A673 (cell line): ENCODE data around the gene TBCD. TPM values are rescaled to one million over a fixed set of nuclear protein-coding genes. Genes with fewer than 3 reads are reported as not detected.

Experiments
- BruUV-seq: library from RNA; stranded (reverse); fragments of 400-500 nt; replicated peaks from 2 replicates; lab custom pipeline; 2021; lab: Mats Ljungman, UMichigan
- CTCF ChIA-PET: fragments of 300-600 bp; sonication (Branson Sonifier 250); formaldehyde crosslinking; loops from one replicate; lab custom pipeline; 2022; ENCODE audit warnings: antibody characterized with exemption; lab: Charles Lee
- POLR2A ChIA-PET: fragments of 300-600 bp; sonication (Branson Sonifier 250); formaldehyde crosslinking; loops from one replicate; lab custom pipeline; 2022; ENCODE audit warnings: antibody characterized with exemption; ENCODE audit not compliant: low non-redundant PET; lab: Charles Lee
- DNase-seq: peaks from one replicate; pipeline ENCODE4 v3.0.0-alpha.2; 2015; ENCODE audit warnings: low spot score
- H3K27ac ChIP-seq: fragments of 200-600 bp; sonication (generic); 2 replicates; pipeline ENCODE4 v1.5.1; 2016; ENCODE audit warnings: mixed run types, low read depth, mild to moderate bottlenecking, mixed read lengths, antibody characterized with exemption, low read length; ENCODE audit not compliant: poor library complexity, severe bottlenecking
- H3K27me3 ChIP-seq: fragments of 200-600 bp; sonication (generic); replicated peaks from 2 replicates; pipeline ENCODE4 v1.6.1; 2017; ENCODE audit warnings: mixed run types, low read depth, mild to moderate bottlenecking, mixed read lengths, antibody characterized with exemption, low read length; ENCODE audit not compliant: insufficient read depth, poor library complexity
- H3K36me3 ChIP-seq: fragments of 200-600 bp; sonication (generic); 2 replicates; pipeline ENCODE4 v1.6.1; 2016; ENCODE audit warnings: mixed run types, mild to moderate bottlenecking, mixed read lengths, antibody characterized with exemption, low read length; ENCODE audit not compliant: insufficient read depth, poor library complexity, severe bottlenecking
- H3K4me1 ChIP-seq: fragments of 200-600 bp; sonication (generic); 2 replicates; pipeline ENCODE4 v1.6.1; 2017; ENCODE audit warnings: mixed run types, mild to moderate bottlenecking, mixed read lengths, antibody characterized with exemption, low read length; ENCODE audit not compliant: insufficient read depth, poor library complexity, severe bottlenecking
- H3K4me3 ChIP-seq: fragments of 200-600 bp; sonication (generic); 2 replicates; pipeline ENCODE4 v1.5.1; 2016; ENCODE audit warnings: low read depth, mixed run types, mild to moderate bottlenecking, mixed read lengths, low read length; ENCODE audit not compliant: poor library complexity, severe bottlenecking
- H3K9me3 ChIP-seq: fragments of 200-600 bp; sonication (generic); 2 replicates; pipeline ENCODE4 v1.6.1; 2016; ENCODE audit warnings: mixed run types, low read depth, mild to moderate bottlenecking, mixed read lengths, antibody characterized with exemption, low read length; ENCODE audit not compliant: poor library complexity, severe bottlenecking
- EZH2 ChIP-seq: fragments of 200-600 bp; sonication (generic); IDR thresholded peaks from 2 replicates; pipeline ENCODE4 v1.6.1; 2017; ENCODE audit warnings: borderline replicate concordance, low read depth, mild to moderate bottlenecking, mixed read lengths, antibody characterized with exemption, low read length; ENCODE audit not compliant: poor library complexity, severe bottlenecking
- intact Hi-C: fragments of 100-400 bp; cut with micrococcal nuclease; formaldehyde crosslinking; loops from one replicate; pipeline ENCODE4 v1.10.0; 2022; ENCODE audit not compliant: unreplicated experiment
- total RNA-seq: library from RNA; stranded (reverse); gene quantifications from 2 replicates; pipeline ENCODE4 v1.2.3, GENCODE V29; 2021
- TF ChIP-seq, protein P1 (sequence below): fragments of 300-800, 200-600 bp; sonication (generic); conservative IDR thresholded peaks from 2 replicates; pipeline ENCODE4 v1.5.1; 2017; ENCODE audit warnings: low read depth, mild to moderate bottlenecking, antibody characterized with exemption, low read length, moderate library complexity, mixed read lengths

The TBCD gene
- total RNA-seq, 1 experiment from 2014 or later = 113 TPM

- Histone ChIP-seq H3K4me1 (no peaks in the 10 kb centered on the region), H3K9me3 (no peaks in the 10 kb centered on the region), H3K27ac (no peak overlapping the region), H3K27me3 (no peaks in the 10 kb centered on the region), H3K4me3 (no peak overlapping the region), H3K36me3 (no peaks in the 10 kb centered on the region)
- CTCF ChIA-PET = no interaction called here
- BruUV-seq = no TSS peak
- intact Hi-C loops = no loop called here
- TF ChIP-seq, protein P1, sequence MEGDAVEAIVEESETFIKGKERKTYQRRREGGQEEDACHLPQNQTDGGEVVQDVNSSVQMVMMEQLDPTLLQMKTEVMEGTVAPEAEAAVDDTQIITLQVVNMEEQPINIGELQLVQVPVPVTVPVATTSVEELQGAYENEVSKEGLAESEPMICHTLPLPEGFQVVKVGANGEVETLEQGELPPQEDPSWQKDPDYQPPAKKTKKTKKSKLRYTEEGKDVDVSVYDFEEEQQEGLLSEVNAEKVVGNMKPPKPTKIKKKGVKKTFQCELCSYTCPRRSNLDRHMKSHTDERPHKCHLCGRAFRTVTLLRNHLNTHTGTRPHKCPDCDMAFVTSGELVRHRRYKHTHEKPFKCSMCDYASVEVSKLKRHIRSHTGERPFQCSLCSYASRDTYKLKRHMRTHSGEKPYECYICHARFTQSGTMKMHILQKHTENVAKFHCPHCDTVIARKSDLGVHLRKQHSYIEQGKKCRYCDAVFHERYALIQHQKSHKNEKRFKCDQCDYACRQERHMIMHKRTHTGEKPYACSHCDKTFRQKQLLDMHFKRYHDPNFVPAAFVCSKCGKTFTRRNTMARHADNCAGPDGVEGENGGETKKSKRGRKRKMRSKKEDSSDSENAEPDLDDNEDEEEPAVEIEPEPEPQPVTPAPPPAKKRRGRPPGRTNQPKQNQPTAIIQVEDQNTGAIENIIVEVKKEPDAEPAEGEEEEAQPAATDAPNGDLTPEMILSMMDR = no peak
- TF ChIP-seq EZH2 = no peak
- POLR2A ChIA-PET = no interaction called here
- DNase-seq = no peak
Measured at GRCh38 chr17:82709024-82709675, 42.7 kb upstream of the TBCD start.

DNA sequence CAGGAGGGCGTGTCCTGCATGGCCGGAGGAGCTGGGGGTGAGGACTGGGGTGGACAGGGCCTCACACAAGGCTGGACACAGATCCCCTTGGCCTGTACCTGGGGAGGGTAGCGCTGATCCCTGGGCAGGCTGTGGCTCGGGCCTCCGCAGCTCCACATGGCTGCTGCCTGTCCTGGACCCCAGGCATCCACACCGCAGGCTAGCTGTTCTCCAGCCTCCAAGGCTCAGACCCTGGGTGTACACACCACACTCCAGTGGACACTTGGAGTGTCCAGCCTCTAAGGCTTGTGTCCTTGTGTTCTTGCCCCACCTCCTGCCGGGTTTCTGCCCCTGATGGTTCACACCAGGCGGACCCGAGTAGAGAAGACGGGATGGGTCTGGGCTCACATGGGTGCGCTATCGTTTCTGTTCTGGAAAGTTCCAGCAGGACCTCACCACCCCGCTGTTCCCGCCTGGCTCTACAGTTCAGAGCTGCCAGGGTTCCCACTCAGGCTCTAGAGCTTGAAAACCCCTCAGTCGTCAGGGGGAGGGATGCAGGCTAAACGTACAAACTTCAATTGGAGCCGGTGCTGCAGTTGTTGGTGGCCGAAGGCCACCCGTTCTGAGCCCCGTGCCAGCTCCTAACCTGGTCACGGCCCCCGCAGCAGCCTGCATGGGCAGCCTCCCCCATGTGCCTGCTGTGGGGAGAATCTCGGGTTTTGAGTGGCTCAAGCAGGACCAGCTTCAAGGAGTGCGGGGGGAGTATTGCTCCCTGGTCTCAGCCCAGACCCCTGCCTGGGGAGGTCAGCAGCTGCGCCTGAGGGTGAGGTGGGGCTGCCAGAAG is 42.0 kb upstream of the TBCD start:
- TF ChIP-seq, protein P1 = no peak
- TF ChIP-seq EZH2 = no peak
- ChIA-PET CTCF (no interaction called here), POLR2A (no interaction called here)
- no peaks in the 10 kb centered on the region for H3K4me1 ChIP-seq
- BruUV-seq = no TSS peak
- no peaks in the 10 kb centered on the region for H3K27me3 ChIP-seq
- no peak overlapping the region for H3K27ac ChIP-seq
- no peaks in the 10 kb centered on the region for H3K36me3 ChIP-seq
- DNase-seq = no peak
- intact Hi-C loops = no loop called here
- no peaks in the 10 kb centered on the region for H3K9me3 ChIP-seq
- no peak overlapping the region for H3K4me3 ChIP-seq

DNA sequence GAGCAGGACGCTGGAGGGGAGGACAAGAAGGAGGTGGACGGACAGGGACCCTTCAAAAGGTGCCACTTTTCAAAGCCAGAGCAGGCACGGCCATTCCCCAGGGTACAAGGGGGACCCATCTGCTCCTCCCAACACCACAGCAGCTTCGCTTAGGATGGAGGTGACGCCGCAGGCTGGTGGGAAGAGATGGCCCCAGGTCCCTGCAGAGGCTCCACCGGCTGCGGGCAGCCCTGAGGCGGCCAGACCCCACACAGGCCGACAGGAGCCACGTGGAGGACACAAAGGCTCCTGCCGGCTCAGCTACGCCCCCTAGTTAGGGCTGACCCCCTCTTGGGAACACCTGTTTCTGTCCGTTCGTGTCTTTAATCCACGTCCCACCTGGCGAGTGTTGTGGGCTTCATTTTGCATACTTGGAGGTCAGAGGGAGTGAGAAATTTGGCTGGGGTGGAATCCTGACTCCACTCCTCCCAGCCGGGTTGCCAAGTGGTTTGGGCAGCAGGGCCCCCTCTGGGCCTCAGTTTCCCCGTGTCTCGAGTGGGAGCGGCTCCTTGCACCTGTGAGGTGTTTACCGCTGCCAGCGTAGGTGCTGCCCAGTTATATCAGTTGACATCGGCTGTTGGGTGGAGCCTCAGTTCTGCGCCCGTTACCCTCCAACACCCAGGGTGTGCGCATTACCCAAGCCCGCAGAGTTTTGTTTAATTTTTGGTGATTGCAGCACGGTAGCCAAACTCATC is 41.2 kb upstream of the TBCD start:
- no peaks in the 10 kb centered on the region for H3K27me3 ChIP-seq
- no peak overlapping the region for H3K27ac ChIP-seq
- CTCF ChIA-PET = no interaction called here
- intact Hi-C loops = no loop called here
- no peaks in the 10 kb centered on the region for H3K9me3 ChIP-seq
- H3K4me1 ChIP-seq = peaks cover 2% of the 10 kb centered on the region
- TF ChIP-seq, protein P1 = no peak
- no peak for TF ChIP-seq EZH2
- no TSS peak for BruUV-seq
- DNase-seq = no peak
- no peak overlapping the region for H3K4me3 ChIP-seq
- no peaks in the 10 kb centered on the region for H3K36me3 ChIP-seq
- POLR2A ChIA-PET = no interaction called here
